ENCODE data around the gene NDFIP2.
A peak's percentile ranks its signal among the peaks of the same experiment; 100 is the strongest.

The NDFIP2 gene, protein sequence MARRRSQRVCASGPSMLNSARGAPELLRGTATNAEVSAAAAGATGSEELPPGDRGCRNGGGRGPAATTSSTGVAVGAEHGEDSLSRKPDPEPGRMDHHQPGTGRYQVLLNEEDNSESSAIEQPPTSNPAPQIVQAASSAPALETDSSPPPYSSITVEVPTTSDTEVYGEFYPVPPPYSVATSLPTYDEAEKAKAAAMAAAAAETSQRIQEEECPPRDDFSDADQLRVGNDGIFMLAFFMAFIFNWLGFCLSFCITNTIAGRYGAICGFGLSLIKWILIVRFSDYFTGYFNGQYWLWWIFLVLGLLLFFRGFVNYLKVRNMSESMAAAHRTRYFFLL

DNA sequence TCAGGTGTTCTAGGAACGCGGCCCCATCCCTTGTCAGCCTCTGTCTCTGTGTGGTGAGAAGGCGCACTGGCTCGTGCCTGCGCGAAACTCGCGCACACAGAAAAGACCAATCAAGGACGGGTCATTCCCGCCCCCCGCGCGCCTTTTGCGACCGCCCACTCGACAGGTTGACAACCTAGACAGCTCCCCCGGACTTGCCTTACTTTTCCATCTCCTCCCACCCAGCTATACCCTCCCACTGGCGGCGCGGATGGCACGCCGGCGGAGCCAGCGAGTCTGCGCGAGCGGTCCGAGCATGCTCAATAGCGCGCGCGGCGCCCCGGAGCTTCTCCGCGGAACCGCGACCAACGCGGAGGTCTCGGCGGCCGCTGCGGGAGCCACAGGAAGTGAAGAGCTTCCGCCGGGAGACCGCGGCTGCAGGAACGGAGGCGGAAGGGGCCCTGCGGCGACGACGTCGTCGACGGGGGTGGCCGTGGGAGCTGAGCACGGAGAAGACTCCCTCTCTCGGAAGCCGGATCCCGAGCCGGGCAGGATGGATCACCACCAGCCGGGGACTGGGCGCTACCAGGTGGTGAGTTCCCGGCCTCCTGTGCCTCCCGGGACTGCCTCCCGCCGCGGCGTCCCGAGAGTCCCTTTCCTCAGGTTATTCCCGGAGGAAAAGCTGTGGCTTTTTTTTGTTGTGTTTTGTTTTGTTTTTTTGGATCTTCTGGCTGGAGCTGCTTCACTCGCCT, at the start of gene NDFIP2:
Gene NDFIP2 (plus strand): TSS at position 202 of the 731 bp plus-strand sequence. CDS start 49 bp downstream, at position 251.
- peak; percentile 93 for DNase-seq

DNA sequence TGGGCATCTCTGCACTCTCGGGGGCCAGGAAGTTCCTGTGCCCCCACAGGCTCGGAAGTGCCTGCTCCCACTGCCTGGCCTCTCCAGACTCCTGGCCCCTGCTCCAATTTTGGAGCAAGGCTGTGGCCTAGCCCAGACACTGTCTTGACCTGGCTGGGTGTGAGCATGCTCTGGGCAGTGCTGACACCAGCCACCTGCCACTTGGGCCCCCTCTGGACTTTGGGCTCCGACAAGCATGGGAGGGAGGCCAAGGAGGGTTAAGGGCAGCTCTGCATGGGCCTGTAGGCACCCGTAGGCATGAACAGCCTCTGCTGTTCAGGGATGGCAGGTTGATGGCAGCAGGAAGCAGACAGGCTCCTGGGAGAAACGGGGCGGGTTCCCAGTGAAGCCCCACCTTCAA, 48.9 kb upstream of the NDFIP2 start:
- DNase-seq: no peak

DNA sequence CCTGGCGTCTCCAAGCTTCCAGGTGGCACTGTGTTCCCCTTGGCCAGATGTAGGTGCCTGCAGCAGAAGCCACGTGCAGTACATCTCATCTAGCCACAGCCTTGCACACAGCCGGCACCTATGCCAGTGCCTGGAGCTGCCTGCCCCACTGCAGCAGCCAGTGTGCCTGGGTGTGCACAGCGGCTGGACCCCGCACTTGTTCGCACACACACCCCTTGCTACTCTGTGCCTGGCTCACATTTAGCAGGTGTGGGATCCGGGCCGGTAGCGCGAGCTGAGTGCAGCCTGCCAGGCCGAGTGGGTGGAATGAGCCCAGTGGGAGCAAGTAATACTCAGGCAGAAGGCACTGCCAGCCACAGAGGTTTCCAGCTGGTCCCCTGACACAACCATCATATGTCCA, 48.0 kb upstream of the NDFIP2 start:
- DNase-seq: peak; percentile 37

DNA sequence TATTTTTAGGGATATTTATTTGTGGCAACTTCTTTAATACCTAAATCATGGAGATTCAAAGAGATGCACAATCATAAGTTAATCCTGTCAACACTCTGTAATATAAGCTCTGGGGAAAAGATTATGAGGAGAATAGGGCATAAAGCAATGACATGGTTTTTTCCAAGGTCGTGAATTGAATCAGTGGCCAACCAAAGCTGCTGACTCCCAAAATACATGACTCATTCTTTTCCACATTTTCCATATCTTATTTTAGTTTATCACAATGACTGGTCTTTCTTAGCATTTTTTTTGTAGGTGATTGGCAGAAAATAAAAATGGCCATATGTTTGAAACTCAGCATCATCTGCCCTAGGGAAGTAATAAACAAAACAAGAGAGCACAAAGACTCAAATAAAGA, 46.4 kb upstream of the NDFIP2 start:
- peak; percentile 67 for DNase-seq

DNA sequence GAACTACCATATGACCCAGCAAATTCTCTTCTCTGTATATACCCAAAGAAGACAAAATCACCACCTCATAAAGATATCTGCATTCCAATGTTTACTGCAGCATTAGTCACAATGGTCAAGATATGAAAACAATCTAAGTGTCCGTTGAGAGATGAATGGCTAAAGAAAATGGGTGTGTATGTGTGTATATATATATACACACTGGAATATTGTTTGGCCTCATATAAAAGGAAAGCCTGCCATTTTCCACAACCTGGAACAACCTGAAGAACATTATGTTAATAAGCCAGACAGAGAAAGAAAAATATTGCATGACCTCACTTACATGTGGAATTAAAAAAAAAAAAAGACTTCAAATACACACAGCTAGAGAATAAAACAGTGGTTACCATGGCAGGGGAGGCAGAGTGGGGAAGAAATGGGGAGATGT, 45.4 kb upstream of the NDFIP2 start:
- DNase-seq: no peak

DNA sequence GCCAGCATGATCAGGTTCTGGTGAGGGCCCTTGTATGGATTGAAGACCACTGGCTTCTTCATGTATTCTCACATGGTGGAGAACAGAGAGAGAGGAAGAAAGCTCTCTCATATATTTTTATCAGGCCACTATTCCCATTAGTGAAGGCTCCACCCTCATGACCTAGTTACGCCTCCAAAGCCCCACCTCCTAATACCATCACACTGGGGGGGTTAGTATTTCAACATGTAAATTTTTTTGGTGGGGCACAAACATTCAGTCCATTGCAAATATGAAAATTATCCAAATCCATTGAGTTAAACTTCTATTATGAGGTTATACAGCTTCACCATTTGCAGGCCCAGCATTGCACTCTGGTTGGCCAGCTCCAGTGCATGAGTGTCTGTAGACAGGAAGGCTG, 41.7 kb upstream of the NDFIP2 start:
- no peak for DNase-seq

DNA sequence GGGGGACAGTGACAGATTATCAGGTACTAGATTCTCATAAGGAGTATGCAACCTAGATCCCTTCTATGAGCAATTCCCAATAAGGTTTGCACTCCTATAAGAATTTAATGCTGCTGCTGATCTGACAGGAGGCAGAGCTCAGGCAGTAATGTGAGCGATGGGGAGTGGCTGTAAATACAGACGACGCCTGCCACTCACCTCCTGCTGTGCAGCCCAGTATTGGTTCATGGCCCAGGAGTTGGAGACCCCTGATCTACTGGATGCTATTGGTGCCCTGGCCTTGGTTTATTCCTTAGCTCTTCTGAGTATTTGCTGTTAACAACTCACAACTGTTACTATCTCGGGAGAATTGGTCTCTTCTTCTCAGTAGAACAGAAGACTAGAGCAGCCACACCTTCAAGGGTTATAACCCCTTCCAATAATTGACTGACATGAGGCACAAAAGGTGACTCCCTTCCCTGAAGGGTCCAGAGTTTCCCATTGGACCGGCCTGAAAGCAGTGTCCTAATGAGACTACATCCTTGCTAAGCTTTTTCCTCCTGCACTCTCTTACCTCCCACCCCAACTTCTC, 39.9 kb upstream of the NDFIP2 start:
- DNase-seq: no peak

DNA sequence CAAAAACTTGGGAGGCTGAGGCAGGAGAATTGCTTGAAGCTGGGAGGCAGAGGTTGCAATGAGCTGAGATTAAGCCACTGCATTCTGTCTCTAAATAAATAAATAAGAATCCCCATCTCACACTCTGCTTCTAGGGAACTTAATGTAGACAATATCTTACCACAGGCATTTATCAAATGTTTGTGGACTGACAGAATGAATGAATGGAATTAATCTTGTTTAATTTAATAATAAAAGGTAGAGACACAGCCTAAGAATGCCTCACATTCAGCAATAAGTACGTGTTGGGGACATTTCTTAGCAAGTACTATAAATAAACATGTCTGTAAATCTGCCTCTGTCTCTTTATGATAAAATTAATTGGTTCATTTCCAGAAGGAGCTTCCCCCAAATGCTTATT, 38.7 kb upstream of the NDFIP2 start:
- no peak for DNase-seq

DNA sequence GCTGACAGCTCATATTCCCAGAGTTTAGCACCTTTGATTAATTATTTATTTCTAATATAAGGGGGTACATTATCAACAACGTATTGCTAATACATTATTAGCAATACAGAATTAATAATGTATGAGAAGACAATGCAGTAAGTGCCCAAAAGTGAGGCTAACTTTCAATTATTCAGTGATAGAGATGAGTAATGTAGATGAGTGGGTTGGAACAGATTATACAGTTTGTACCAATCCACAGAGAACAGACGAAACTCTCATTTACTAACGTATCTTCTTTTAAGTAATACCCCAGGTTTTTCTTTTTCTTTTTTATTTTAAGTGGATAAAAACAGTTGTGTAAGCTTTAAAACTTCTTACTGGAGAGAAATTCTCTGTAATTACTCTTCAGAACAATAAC, 38.2 kb upstream of the NDFIP2 start:
- no peak for DNase-seq

DNA sequence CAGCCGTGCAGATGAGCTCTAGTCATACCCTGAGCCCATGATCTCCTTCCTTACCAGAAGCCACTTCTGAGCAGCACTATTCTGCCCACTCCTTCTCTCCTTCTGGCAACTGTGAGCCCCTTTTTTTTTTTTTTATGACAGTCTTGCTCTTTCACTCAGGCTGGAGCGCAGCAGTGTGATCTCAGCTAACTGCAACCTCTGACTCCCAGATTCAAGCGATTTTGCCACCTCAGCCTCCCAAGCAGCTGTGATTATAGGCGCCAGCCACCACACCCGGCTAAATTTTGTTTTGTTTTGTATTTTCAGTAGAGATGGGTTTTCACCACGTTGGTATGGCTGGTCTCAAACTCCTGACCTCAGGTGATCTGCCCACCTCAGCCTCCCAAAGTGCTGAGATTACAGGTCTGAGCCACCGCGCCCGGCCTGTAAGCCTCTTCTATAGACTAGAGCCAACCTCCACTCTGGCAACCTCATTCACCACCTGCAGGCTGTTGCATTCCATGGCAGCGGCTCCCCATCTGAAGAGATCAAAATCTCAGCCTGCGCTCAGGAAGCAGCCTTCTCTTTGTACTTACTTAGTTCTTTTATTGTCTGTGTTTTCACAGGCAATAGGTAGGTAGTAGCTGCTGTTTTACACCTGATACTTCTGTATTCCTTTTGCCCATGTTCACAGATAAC, 34.8 kb upstream of the NDFIP2 start:
- no peak for DNase-seq

DNA sequence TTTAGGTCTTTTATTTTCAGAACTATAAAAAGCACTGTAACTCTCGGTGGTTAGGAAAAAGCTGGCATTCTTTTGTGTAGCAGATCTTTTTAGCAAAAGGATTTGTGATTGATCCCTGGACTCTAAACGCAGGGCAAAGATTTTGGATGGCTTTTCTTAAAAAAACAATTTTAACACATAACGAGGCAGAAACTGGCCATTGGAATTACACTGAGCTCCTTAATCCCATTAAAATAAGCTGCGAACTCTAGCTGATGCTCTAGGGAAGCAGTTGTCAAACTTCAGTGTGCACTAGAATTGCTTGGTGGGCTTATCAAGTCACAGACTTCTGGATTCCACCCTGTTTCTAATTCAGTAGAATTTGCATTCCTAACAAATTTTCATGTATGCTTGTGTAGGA, 33.8 kb upstream of the NDFIP2 start:
- no peak for DNase-seq

DNA sequence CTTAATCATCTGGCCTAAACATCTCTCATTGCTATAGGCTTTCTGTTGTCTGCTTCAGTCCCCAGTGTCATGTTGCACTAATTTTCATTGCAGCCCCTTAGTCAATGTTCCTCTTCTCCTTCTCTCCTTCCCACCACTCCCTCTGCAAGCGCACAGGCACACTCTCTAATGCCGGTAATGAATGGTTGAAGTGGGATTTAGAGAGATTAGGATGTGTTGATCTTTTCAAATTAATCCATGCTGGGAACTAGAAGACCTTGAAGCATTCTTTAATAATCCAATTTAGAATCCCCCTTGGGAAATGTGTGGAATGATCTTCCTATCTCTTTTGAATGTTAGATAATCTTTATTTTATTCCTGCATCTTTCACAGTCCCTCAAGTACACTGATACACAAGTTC, 33.2 kb upstream of the NDFIP2 start:
- DNase-seq: no peak

DNA sequence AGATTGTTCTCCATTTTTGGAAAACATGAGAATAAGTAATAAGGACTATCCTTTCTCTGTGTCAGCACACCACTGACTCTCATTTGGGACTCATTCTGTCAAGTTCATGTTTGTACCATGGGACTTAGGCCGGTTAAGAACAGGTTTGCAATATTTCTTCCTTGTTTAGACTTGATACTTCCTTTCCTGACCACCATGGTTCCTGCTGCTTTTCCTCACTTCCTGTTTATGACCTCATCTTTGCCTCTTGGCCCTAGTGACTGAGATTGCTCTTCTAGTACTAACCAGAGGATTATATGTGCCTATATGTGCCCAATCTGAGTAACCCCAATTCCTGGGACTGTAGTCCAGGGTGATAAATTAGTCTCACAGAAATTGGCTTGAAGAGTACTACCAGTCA, 32.5 kb upstream of the NDFIP2 start:
- no peak for DNase-seq

DNA sequence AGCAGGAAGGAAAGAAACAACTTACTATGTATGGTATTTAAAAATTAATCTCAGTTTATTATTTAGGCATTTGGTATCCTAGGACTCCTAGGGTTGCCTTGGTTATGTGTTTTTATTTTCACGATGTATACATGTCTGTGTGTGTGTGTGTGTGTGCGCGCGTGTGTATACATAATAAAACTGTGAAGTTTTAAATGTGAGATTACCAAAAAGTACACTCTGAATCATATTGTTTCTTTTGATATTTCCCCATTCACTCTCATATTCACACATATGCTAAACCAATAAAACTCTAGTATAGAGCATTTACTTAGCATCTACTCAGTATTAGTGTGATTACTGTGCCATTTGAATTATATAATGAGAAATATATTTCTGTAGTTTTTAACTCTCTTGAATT, 30.8 kb upstream of the NDFIP2 start:
- DNase-seq: no peak

DNA sequence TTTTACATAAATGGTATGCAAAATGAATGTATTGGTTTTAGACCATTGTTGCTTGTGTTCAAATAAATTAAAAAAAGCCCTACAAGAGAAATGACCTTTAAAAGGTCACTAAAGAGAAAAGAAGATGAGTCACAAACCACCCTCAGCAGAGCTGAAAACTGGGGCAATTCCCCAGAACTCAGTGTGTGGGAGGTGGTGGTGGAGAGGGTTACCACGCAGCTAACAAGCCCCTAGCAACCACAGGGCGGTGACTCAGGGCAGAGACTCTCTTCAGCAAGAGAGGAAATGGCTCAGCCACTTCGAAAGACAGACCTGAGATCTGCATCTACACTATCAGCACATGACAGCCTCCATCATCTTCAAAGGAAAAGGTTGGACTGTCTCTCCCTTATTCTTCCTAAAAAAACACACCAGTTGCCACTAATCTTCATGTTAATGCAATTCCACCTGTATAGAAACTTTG, 29.4 kb upstream of the NDFIP2 start:
- no peak for DNase-seq

DNA sequence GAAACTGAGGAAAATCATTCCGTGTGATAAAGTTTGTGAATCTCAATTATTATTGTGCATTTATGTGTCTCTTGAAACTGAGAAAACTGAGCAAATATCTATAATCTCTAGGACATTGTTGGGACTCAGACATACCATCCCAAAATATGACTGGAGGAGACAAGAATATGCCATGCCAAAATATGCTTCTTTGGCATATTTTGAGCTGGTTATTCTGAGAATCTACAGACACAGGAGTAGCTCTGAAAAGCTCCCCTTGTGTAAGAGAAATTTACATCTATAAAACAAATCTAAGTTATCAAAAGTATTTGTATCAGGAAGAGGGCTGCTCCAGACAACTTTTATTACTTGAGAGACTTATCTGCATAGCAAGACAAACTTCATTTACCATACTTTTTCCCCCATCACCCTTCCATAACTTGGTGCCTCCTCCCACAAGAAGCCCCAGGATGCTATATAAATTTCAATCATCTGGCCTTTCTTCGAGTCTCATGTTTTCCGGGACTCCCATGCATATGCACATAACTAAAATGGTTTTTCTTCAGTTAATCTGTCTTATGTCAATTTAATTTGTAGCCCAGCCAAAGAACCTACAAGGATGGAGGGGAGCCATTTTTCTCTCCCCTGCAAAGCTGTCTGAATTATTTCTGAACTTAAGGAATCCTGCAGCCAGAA, 28.6 kb upstream of the NDFIP2 start:
- no peak for DNase-seq

DNA sequence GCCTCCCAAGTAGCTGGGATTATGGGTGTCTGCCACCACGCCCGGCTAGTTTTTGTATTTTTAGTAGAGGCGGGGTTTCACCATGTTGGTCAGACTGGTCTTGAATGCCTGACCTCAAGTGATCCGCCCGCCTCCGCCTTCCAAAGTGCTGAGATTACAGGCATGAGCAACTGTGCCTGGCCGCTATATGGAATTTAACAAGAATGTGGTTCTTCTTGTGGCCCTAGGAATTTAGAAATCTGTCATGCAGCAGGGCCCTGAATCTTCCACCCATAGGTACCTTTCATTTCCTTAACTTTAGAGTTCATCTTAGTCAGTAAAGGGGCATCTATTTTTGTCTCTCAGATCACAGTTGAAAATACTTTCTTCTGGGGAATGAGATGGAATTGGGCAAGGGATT, 25.6 kb upstream of the NDFIP2 start:
- no peak for DNase-seq

DNA sequence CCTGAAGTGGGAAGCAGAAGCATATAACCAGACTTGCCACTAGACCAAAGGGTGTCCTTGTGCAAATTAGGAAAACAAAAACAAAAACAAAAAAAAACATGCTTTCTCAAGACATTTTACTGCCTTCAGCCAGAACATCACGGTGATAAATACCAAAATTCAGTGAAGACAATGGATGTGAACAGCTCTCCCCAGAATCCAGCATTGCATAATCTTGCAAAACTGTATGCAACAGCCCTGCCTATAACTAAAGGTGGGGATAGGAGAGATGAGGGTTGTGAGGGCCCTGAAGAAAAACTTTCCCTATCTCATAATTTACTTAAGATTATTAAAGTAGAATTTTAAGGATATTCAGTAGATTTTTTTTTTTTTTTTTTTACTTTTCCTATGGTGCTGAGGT, 24.9 kb upstream of the NDFIP2 start:
- DNase-seq: no peak

DNA sequence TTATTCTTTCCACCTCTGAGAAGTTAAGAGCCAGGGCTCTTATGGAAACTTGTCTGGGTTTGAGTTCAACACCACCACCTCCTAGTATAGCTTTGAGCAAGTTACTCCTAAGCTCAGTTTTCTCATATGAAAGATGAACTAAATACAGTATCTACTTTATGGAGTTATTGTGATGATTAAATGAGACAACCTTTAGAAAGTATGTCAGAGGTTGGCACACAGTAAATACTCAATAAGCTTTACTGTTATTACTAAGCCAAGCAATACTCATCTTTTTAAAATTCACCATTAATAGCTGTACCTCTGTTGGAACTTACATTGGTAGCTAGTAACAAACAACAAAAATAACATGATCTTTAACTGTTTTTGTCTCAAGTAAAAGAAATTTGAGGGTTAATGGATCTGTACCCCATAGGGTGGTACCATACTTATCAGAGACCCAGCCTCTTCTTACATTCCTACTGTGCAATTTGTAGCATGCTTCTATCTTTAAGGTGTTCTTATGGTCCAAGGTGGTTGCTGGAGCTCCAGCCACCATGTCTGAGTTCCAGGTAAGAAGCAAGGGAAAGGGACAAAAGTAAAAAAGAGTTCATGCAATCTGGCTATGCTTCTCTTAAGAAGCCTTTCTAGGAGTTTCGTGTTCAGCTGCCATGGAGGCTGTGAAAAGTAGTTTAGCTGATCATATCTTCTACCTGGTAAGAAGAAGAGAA, 24.1 kb upstream of the NDFIP2 start:
- DNase-seq: no peak

DNA sequence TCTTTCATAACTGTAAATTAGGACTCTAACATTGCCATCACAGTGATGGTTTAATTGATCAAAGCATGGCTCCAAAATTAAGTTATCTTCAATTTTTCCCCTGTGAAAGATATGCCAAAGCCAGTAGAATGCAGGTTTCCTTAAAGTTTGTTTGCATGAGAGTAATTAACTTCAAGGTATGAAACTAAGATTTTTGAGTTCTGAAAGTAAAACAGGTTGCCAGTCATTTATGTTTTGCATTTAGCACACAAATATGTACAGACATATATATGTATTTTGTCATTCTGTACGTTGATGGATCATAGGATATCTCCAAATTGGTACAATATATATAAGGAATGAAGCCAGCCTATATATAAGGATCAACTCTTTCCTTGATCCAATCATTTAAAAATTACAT, 23.6 kb upstream of the NDFIP2 start:
- DNase-seq: no peak

DNA sequence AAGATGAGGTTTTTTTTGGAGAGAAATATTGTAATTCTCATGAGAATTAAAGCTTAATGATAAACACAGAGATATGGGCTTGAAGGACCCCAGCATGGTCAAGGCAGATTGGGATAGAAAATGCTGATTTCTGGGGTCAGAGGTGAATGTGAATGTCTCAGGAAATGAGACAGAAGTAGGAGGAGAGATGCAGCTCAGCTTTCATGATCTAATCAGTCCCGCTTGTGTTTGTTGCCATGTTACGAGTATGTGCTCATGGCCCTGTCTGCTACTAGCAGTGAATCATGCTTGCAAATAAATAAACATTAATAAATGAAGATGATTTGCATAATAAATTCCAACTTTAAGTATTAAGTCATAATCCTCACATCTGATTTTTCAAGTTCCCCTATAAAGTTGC, 23.0 kb upstream of the NDFIP2 start:
- DNase-seq: no peak

DNA sequence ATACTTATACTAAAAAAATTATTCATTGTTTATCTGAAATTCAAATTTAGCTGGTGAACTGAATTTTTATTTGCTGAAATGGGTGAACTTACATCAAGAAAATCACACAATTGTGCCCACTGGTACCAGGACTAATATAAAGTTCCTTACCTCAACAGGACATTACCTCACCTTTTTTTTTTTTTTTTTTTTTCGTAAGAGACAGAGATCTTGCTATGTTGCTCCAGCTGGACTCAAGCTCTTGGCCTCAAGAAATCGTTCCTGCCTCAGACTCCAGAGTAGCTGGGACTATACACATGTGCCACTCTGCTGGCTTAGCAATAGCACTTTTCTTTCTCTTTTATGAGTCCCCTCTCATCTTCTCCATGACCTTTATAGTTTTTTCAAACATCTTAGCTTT, 22.5 kb upstream of the NDFIP2 start:
- DNase-seq: no peak

All from NCI-H2171 treated with DMSO at 0.1 percent for 48 hours (cell line).